HUES48 (cell line): Measurements from ENCODE around the gene MKNK1.

Experiments used
- H3K27ac ChIP-seq: one replicate; pipeline ENCODE4 v1.7.0; 2013; ENCODE audit warnings: low read depth, low read length, inconsistent platforms
- H3K27me3 ChIP-seq: 2 replicates; pipeline ENCODE4 v1.6.1; 2013; ENCODE audit warnings: mild to moderate bottlenecking, low read length; ENCODE audit not compliant: control insufficient read depth, insufficient read depth
- H3K36me3 ChIP-seq: 2 replicates; pipeline ENCODE4 v1.6.1; 2013; ENCODE audit warnings: low read length; ENCODE audit not compliant: control insufficient read depth, insufficient read depth
- H3K4me1 ChIP-seq: 2 replicates; pipeline ENCODE4 v1.6.1; 2013; ENCODE audit warnings: mild to moderate bottlenecking, low read length; ENCODE audit not compliant: control insufficient read depth, insufficient read depth
- H3K4me3 ChIP-seq: 2 replicates; pipeline ENCODE4 v1.5.1; 2013; ENCODE audit warnings: mild to moderate bottlenecking, low read depth, low read length
- H3K9ac ChIP-seq: 2 replicates; pipeline ENCODE4 v1.6.1; 2013; ENCODE audit warnings: mild to moderate bottlenecking, low read depth, low read length, moderate library complexity
- H3K9me3 ChIP-seq: 2 replicates; pipeline ENCODE4 v1.6.1; 2013; ENCODE audit warnings: low read length; ENCODE audit not compliant: control insufficient read depth, insufficient read depth

Gene MKNK1

GRCh38 chr1:46618754-46619415 lies 14.8 kb upstream of the MKNK1 start:
- Histone ChIP-seq H3K36me3 (no peaks in the 10 kb centered on the region), H3K4me1 (peaks cover 18% of the 10 kb centered on the region), H3K9ac (no peak overlapping the region), H3K9me3 (no peaks in the 10 kb centered on the region), H3K27ac (no peak overlapping the region), H3K4me3 (no peak overlapping the region), H3K27me3 (peaks cover 22% of the 10 kb centered on the region)

GRCh38 chr1:46617833-46618232 lies 13.8 kb upstream of the MKNK1 start:
- peaks cover 27% of the 10 kb centered on the region for H3K4me1 ChIP-seq
- H3K4me3 ChIP-seq, result no peak overlapping the region
- H3K27me3 ChIP-seq, result peaks cover 22% of the 10 kb centered on the region
- H3K9ac ChIP-seq, result no peak overlapping the region
- no peaks in the 10 kb centered on the region for H3K36me3 ChIP-seq
- H3K9me3 ChIP-seq, result no peaks in the 10 kb centered on the region
- H3K27ac ChIP-seq, result no peak overlapping the region

GRCh38 chr1:46617108-46617800 lies 13.2 kb upstream of the MKNK1 start:
- peaks cover 22% of the 10 kb centered on the region for H3K27me3 ChIP-seq
- peak overlapping the region; percentile 83 for H3K4me3 ChIP-seq
- no peaks in the 10 kb centered on the region for H3K36me3 ChIP-seq
- H3K4me1 ChIP-seq, result peaks cover 27% of the 10 kb centered on the region
- H3K27ac ChIP-seq, result no peak overlapping the region
- H3K9ac ChIP-seq, result no peak overlapping the region
- no peaks in the 10 kb centered on the region for H3K9me3 ChIP-seq

GRCh38 chr1:46616277-46617107 lies 12.4 kb upstream of the MKNK1 start, which contains the start of gene MOB3C:
Gene MOB3C (minus strand): TSS chr1:46616811. CDS start chr1:46613321, 3,490 bp downstream.
- Histone ChIP-seq H3K36me3 (no peaks in the 10 kb centered on the region), H3K27ac (no peak within 1 kb of the TSS), H3K27me3 (peaks cover 22% of the 10 kb centered on the region), H3K9me3 (no peaks in the 10 kb centered on the region), H3K9ac (peak within 1 kb of the TSS; percentile 37; the same call in 1 of the 2 replicates), H3K4me3 (peak within 1 kb of the TSS; percentile 83), H3K4me1 (peaks cover 32% of the 10 kb centered on the region)

GRCh38 chr1:46615735-46616134 lies 11.7 kb upstream of the MKNK1 start:
- no peaks in the 10 kb centered on the region for H3K36me3 ChIP-seq
- H3K4me1 ChIP-seq, result peaks cover 32% of the 10 kb centered on the region
- H3K9ac ChIP-seq, result no peak overlapping the region
- peak overlapping the region; percentile 83 for H3K4me3 ChIP-seq
- no peak overlapping the region for H3K27ac ChIP-seq
- H3K9me3 ChIP-seq, result no peaks in the 10 kb centered on the region
- peaks cover 22% of the 10 kb centered on the region for H3K27me3 ChIP-seq

- Histone ChIP-seq H3K9ac (no peak overlapping the region), H3K4me3 (no peak overlapping the region), H3K36me3 (no peaks in the 10 kb centered on the region)
These were observed 11.0 kb upstream of the MKNK1 start for GRCh38 chr1:46615088-46615487.

GRCh38 chr1:46614604-46614984 lies 10.5 kb upstream of the MKNK1 start:
- Histone ChIP-seq H3K36me3 (no peaks in the 10 kb centered on the region), H3K9me3 (no peaks in the 10 kb centered on the region), H3K27me3 (peaks cover 17% of the 10 kb centered on the region), H3K4me1 (peaks cover 32% of the 10 kb centered on the region), H3K4me3 (no peak overlapping the region), H3K9ac (no peak overlapping the region), H3K27ac (no peak overlapping the region)

More at GRCh38 chr1:46615088-46615487, 11.0 kb upstream of the MKNK1 start:
- H3K27me3 ChIP-seq, result peaks cover 18% of the 10 kb centered on the region
- peaks cover 32% of the 10 kb centered on the region for H3K4me1 ChIP-seq
- no peak overlapping the region for H3K27ac ChIP-seq
- no peaks in the 10 kb centered on the region for H3K9me3 ChIP-seq

GRCh38 chr1:46613661-46614603 lies 9.9 kb upstream of the MKNK1 start:
- H3K27me3 ChIP-seq, result peaks cover 17% of the 10 kb centered on the region
- H3K9ac ChIP-seq, result no peak overlapping the region
- no peaks in the 10 kb centered on the region for H3K9me3 ChIP-seq
- peaks cover 32% of the 10 kb centered on the region for H3K4me1 ChIP-seq
- peak overlapping the region; percentile 13; the same call in 1 of the 2 replicates for H3K4me3 ChIP-seq
- peak overlapping the region; percentile 66 for H3K27ac ChIP-seq
- no peaks in the 10 kb centered on the region for H3K36me3 ChIP-seq

- H3K4me1 ChIP-seq, result peaks cover 32% of the 10 kb centered on the region
- no peaks in the 10 kb centered on the region for H3K9me3 ChIP-seq
- H3K36me3 ChIP-seq, result no peaks in the 10 kb centered on the region
- peaks cover 13% of the 10 kb centered on the region for H3K27me3 ChIP-seq
- peak overlapping the region; percentile 66 for H3K27ac ChIP-seq
- H3K4me3 ChIP-seq, result peak overlapping the region; percentile 13; the same call in 1 of the 2 replicates
- H3K9ac ChIP-seq, result no peak overlapping the region
These were observed 9.0 kb upstream of the MKNK1 start for GRCh38 chr1:46612937-46613660.
